T-cell (primary cell): Measurements from ENCODE around the gene AGXT. TPM values are rescaled to one million over a fixed set of nuclear protein-coding genes. Genes with fewer than 3 reads are reported as not detected.

Source experiments
- ATAC-seq, 4 experiments: fragments of 200-7000 bp in 3 of 4; fragments of 150-1000 bp in 1 of 4; cut with Tn5 transposase; replicated peaks in 1 of 4; 1 replicate in 3 of 4; 2 replicates in 1 of 4; pipeline ENCODE4 v1.10.0; 2021; ENCODE audit warnings: moderate library complexity in 3 of 4, mild to moderate bottlenecking in 2 of 4, moderate number of reproducible peaks in 1 of 4
- CTCF ChIA-PET, 2 donors: fragments of 300-600 bp; sonication (Branson Sonifier 250); formaldehyde crosslinking; loops; one replicate each; lab custom pipeline; 2022; ENCODE audit warnings: antibody characterized with exemption in 2 of 2; lab: Charles Lee
- POLR2A ChIA-PET, 2 donors: fragments of 300-600 bp; sonication (Branson Sonifier 250); formaldehyde crosslinking; loops; one replicate each; lab custom pipeline; 2022; ENCODE audit warnings: antibody characterized with exemption in 2 of 2; lab: Charles Lee
- DNase-seq, 35 experiments: peaks; one replicate each; pipeline versions ENCODE4 v3.0.0 to v3.0.0-alpha.2; 2013 to 2023
- H3K27ac ChIP-seq: one replicate; pipeline ENCODE4 v1.5.1; 2013; ENCODE audit warnings: low read length
- H3K27me3 ChIP-seq, 2 experiments: replicated peaks in 1 of 2; 1 replicate in 1 of 2; 2 replicates in 1 of 2; pipeline versions ENCODE4 v1.6.1 to v1.7.0; 2013; ENCODE audit warnings: low read length in 1 of 2, mixed read lengths in 1 of 2; ENCODE audit not compliant: control insufficient read depth in 2 of 2, insufficient read depth in 2 of 2; ENCODE audit errors: extremely low read depth in 1 of 2
- H3K36me3 ChIP-seq, 2 donors: 1 replicate in 1 of 2; 2 replicates in 1 of 2; pipeline versions ENCODE4 v1.6.1 to v1.7.0; 2013; ENCODE audit warnings: low read length in 1 of 2; ENCODE audit not compliant: control insufficient read depth in 2 of 2, insufficient read depth in 1 of 2; ENCODE audit errors: extremely low read depth in 1 of 2
- H3K4me1 ChIP-seq, 2 experiments: 1 replicate in 1 of 2; 2 replicates in 1 of 2; pipeline versions ENCODE4 v1.6.1 to v1.7.0; 2013; ENCODE audit warnings: low read length in 2 of 2, mixed read lengths in 1 of 2; ENCODE audit not compliant: insufficient read depth in 2 of 2, control insufficient read depth in 1 of 2; ENCODE audit errors: extremely low read depth in 1 of 2
- H3K4me3 ChIP-seq, 2 donors: 1 replicate in 1 of 2; 2 replicates in 1 of 2; pipeline versions ENCODE4 v1.5.1 to v1.7.0; 2013; ENCODE audit warnings: mild to moderate bottlenecking in 2 of 2, low read length in 1 of 2, moderate library complexity in 1 of 2; ENCODE audit not compliant: control insufficient read depth in 1 of 2; ENCODE audit errors: extremely low read depth in 1 of 2
- H3K9me3 ChIP-seq: 2 replicates; pipeline ENCODE4 v1.7.0; 2013
- H3K27ac Mint-ChIP-seq, 2 donors: one replicate each; pipeline ENCODE4 v1.8.0; 2020 to 2021; ENCODE audit warnings: mild to moderate bottlenecking in 2 of 2, mixed read lengths in 2 of 2
- H3K27me3 Mint-ChIP-seq, 2 donors: one replicate each; pipeline ENCODE4 v1.8.0; 2021 to 2022; ENCODE audit warnings: mixed read lengths in 2 of 2
- H3K36me3 Mint-ChIP-seq: one replicate; pipeline ENCODE4 v1.8.0; 2021; ENCODE audit warnings: mixed read lengths
- H3K4me1 Mint-ChIP-seq, 3 donors: one replicate each; pipeline ENCODE4 v1.8.0; 2020 to 2022; ENCODE audit warnings: mixed read lengths in 3 of 3, mild to moderate bottlenecking in 1 of 3
- H3K4me3 Mint-ChIP-seq, 3 donors: one replicate each; pipeline ENCODE4 v1.8.0; 2020 to 2022; ENCODE audit warnings: mild to moderate bottlenecking in 3 of 3, mixed read lengths in 3 of 3, moderate library complexity in 3 of 3
- H3K9me3 Mint-ChIP-seq, 3 donors: one replicate each; pipeline ENCODE4 v1.8.0; 2020 to 2022; ENCODE audit warnings: mixed read lengths in 3 of 3
- WGBS: methylation state at CpG from one replicate; pipeline ENCODE4 v1.1.5; 2013; ENCODE audit warnings: missing lambda C conversion rate; ENCODE audit not compliant: insufficient coverage; 5-methylcytosine and 5-hydroxymethylcytosine counted together
- total RNA-seq, 35 experiments: library from RNA in 6 of 35; stranded (reverse) in 6 of 35; fragments of 120-200 nt in 1 of 35; gene quantifications; one replicate each; pipeline versions ENCODE4 v1.2.1 to v1.2.4 and lab custom pipeline; 2013 to 2026

The AGXT gene
- total RNA-seq, 5 donors from 2014 or later (not counting 1 experiment from before 2014, with no cell fraction given): 0.41 to 0.88 (median 0.76) TPM; not detected in 2

DNA sequence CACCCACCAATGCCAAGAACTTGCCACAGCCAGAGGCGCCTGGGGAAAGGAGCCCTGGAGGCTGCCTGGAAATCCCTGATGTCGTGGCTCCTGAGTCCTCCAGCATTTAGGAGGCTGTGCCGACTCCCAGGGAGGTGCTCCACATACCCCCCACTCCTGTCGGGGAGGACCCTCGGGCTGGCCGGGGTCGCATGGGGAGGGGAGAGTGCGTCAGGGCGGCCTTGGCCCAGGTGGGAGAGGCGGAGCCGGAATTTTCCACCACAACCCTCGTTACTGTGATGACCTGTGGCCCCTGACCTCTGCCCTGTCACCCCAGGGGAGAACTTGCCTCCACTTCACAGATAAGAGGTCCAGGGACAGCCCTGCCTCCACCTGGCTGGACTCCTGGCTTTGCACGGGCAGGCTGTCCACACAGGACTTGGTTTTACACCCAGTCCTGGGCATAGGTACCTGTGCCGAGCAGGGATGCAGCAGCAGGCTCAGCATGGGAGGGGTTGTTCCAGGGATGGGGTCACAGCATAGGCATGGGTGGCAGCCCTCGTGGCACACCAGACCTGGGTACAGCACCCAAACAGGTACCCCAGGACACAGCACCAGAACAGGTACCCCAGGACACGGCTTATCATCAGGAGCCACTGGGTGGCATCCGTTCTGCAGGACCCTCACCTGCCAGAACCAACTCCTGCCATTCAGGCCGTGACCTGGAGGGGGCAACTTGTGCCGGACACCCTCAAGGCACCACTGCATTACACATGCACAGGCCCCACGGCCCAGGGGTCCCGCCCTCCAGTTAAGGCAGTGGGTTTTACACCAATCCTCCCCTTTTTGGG lies 12.3 kb upstream of the AGXT start:
- H3K4me1 ChIP-seq: no peaks in the 10 kb centered on the region
- H3K36me3 Mint-ChIP-seq: peaks cover 4% of the 10 kb centered on the region
- H3K36me3 ChIP-seq: no peaks in the 10 kb centered on the region
- DNase-seq (no peak), ATAC-seq (no peak)
- no peak overlapping the region for H3K27ac ChIP-seq
- H3K4me1 Mint-ChIP-seq: no peaks in the 10 kb centered on the region
- WGBS: 80% methylated on average over 15 of the region's 21 CpGs
- peaks cover 0 to 5% of the 10 kb centered on the region in 2 donors for H3K27me3 Mint-ChIP-seq
- no peak overlapping the region for H3K4me3 ChIP-seq
- peaks cover 0 to 35% of the 10 kb centered on the region in 2 experiments for H3K27me3 ChIP-seq
- CTCF ChIA-PET: no interaction called here
- H3K27ac Mint-ChIP-seq: no peak overlapping the region
- no peak overlapping the region for H3K4me3 Mint-ChIP-seq
- POLR2A ChIA-PET: no interaction called here
- no peaks in the 10 kb centered on the region for H3K9me3 ChIP-seq
- peaks cover 0 to 10% (median 8%) of the 10 kb centered on the region in 3 donors for H3K9me3 Mint-ChIP-seq

- ChIA-PET CTCF (interaction anchor here in 1 of 2 donors (0.9 kb wide), 1 partner anchor 334 kb away, joined by 3 read pairs; no protein-coding TSS in a partner anchor), POLR2A (no interaction called here)
- Histone ChIP-seq H3K27ac (no peak overlapping the region), H3K36me3 (no peaks in the 10 kb centered on the region), H3K27me3 (peaks cover 0 to 29% of the 10 kb centered on the region in 2 experiments), H3K4me1 (no peaks in the 10 kb centered on the region), H3K4me3 (no peak overlapping the region), H3K9me3 (no peaks in the 10 kb centered on the region)
- ATAC-seq: no peak
- Mint-ChIP-seq H3K9me3 (peaks cover 0 to 10% (median 8%) of the 10 kb centered on the region in 3 donors), H3K36me3 (peaks cover 4% of the 10 kb centered on the region), H3K4me3 (no peak overlapping the region), H3K4me1 (no peaks in the 10 kb centered on the region), H3K27me3 (peaks cover 0 to 5% of the 10 kb centered on the region in 2 donors), H3K27ac (no peak overlapping the region)
- no peak for DNase-seq
- WGBS: 89% methylated on average over 17 of the region's 21 CpGs
These were observed 11.3 kb upstream of the AGXT start for GRCh38 chr2:240857039-240858008.

DNA sequence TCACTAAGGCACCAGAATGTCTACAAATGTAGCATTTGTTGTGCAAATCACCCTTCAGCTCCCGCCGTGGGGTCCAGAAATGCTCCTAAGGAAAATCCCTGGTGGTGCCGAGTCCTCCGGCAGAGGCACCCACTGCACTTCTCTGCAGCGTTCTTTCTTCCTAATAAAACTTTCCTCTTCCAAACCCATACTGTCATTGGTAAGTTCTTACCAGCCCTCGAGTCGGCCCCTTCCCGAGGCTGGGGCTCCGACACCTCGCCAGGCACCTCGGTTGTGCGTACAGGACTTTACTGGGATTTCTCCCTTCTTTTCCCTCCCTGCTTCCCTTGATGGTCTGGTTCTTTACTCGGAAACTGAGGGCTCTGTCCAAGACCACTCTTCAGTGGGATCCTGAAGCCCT lies 10.3 kb upstream of the AGXT start:
- ATAC-seq (no peak), DNase-seq (no peak)
- Mint-ChIP-seq H3K27ac (no peak overlapping the region), H3K36me3 (peaks cover 4% of the 10 kb centered on the region), H3K9me3 (peaks cover 0 to 10% (median 8%) of the 10 kb centered on the region in 3 donors), H3K4me1 (no peaks in the 10 kb centered on the region), H3K27me3 (peaks cover 0 to 5% of the 10 kb centered on the region in 2 donors), H3K4me3 (no peak overlapping the region)
- Histone ChIP-seq H3K27ac (no peak overlapping the region), H3K4me3 (no peak overlapping the region), H3K4me1 (no peaks in the 10 kb centered on the region), H3K9me3 (no peaks in the 10 kb centered on the region), H3K36me3 (no peaks in the 10 kb centered on the region), H3K27me3 (peaks cover 0 to 29% of the 10 kb centered on the region in 2 experiments)
- POLR2A ChIA-PET: no interaction called here
- CTCF ChIA-PET: no interaction called here
- 89% methylated on average over 8 of the region's 13 CpGs for WGBS

DNA sequence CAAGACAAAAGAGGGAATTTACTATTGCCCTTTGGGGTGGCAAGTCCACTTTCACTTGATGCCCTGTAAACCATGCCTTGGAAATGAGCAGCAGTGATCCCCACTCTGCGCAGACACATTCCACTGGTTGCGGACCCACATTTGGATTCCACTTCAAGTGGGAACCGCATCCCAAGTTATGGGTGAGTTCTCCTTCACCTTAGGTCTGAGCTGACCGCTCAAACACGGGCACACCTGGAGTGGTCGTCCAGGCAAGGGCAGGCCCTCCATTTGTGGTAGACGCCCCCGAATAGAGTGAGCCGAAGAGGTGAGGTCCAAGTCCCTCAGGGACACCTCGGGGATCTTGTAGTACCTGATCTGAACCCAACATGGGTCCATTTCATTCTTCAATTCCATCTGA lies 9.8 kb upstream of the AGXT start:
- no peak for DNase-seq
- no peak overlapping the region for H3K4me3 ChIP-seq

GRCh38 chr2:240861547-240861946 lies 7.1 kb upstream of the AGXT start:
- H3K4me3 ChIP-seq: no peak overlapping the region
- H3K4me3 Mint-ChIP-seq: no peak overlapping the region
- no peaks in the 10 kb centered on the region for H3K9me3 ChIP-seq
- ATAC-seq (no peak), DNase-seq (no peak)
- no peaks in the 10 kb centered on the region for H3K9me3 Mint-ChIP-seq
- peaks cover 5 to 8% of the 10 kb centered on the region in 2 donors for H3K27me3 Mint-ChIP-seq
- no peaks in the 10 kb centered on the region for H3K4me1 Mint-ChIP-seq
- H3K36me3 Mint-ChIP-seq: no peaks in the 10 kb centered on the region
- H3K27ac Mint-ChIP-seq: no peak overlapping the region
- no peak overlapping the region for H3K27ac ChIP-seq
- no peaks in the 10 kb centered on the region for H3K4me1 ChIP-seq
- ChIA-PET CTCF (no interaction called here), POLR2A (interaction anchor here in 1 of 2 donors (0.6 kb wide), 1 partner anchor 369 kb away, joined by 5 read pairs; no protein-coding TSS in a partner anchor)
- peaks cover 0 to 15% of the 10 kb centered on the region in 2 experiments for H3K27me3 ChIP-seq
- no peaks in the 10 kb centered on the region for H3K36me3 ChIP-seq
- 60% methylated on average over 1 of the region's 2 CpGs for WGBS

More for the DNA sequence above, 9.8 kb upstream of the AGXT start:
- Mint-ChIP-seq H3K4me3 (no peak overlapping the region), H3K27me3 (peaks cover 0 to 5% of the 10 kb centered on the region in 2 donors), H3K4me1 (no peaks in the 10 kb centered on the region), H3K36me3 (peaks cover 4% of the 10 kb centered on the region), H3K9me3 (peaks cover 0 to 10% (median 8%) of the 10 kb centered on the region in 3 donors), H3K27ac (no peak overlapping the region)
- no peaks in the 10 kb centered on the region for H3K36me3 ChIP-seq
- ChIA-PET POLR2A (no interaction called here), CTCF (no interaction called here)
- WGBS: 90% methylated on average over 10 of the region's 10 CpGs
- H3K27ac ChIP-seq: no peak overlapping the region
- no peaks in the 10 kb centered on the region for H3K4me1 ChIP-seq
- ATAC-seq: no peak
- H3K27me3 ChIP-seq: peaks cover 0 to 29% of the 10 kb centered on the region in 2 experiments
- no peaks in the 10 kb centered on the region for H3K9me3 ChIP-seq

DNA sequence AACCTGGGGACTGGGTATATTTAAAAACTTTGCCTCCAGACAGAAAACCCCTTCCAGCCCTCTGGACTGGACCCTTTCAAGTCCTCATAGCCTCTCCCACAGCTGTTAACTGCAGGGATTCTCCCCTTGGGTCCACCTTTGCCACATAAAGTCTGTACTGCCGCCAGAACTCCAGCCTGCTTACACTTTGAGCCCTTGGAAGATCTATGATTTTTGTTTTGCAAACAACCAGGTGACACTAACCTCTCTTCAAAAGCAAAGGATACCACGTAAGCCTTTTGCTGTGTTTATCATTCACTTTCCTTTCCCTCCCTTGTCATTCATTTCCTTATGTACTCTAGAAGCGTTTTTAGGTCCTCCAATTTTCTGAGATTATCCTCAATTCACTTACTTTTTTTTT lies 4.1 kb upstream of the AGXT start:
- POLR2A ChIA-PET: no interaction called here
- H3K4me1 ChIP-seq: no peaks in the 10 kb centered on the region
- Mint-ChIP-seq H3K27me3 (peaks cover 4 to 5% of the 10 kb centered on the region in 2 donors), H3K27ac (no peak overlapping the region), H3K4me1 (no peaks in the 10 kb centered on the region), H3K4me3 (no peak overlapping the region), H3K9me3 (no peaks in the 10 kb centered on the region), H3K36me3 (no peaks in the 10 kb centered on the region)
- no peak overlapping the region for H3K4me3 ChIP-seq
- DNase-seq (no peak), ATAC-seq (no peak)
- H3K27me3 ChIP-seq: peaks cover 0 to 13% of the 10 kb centered on the region in 2 experiments
- 100% methylated on average over 1 of the region's 3 CpGs for WGBS
- CTCF ChIA-PET: no interaction called here
- no peaks in the 10 kb centered on the region for H3K36me3 ChIP-seq
- H3K9me3 ChIP-seq: no peaks in the 10 kb centered on the region
- no peak overlapping the region for H3K27ac ChIP-seq
